Colonic mucosa (tissue), 4 donors: ENCODE measurements around the gene PPDPF. TPM values are rescaled to one million over a fixed set of nuclear protein-coding genes. Genes with fewer than 3 reads are reported as not detected.

Source experiments
- DNase-seq: peaks from one replicate; pipeline ENCODE4 v3.0.0-alpha.2; 2020
- H3K27ac ChIP-seq: fragments of 200-600 bp; one replicate; pipeline ENCODE4 v1.8.0; 2021
- H3K27me3 ChIP-seq: fragments of 200-600 bp; one replicate; pipeline ENCODE4 v1.8.0; 2021
- H3K36me3 ChIP-seq: fragments of 200-600 bp; one replicate; pipeline ENCODE4 v1.8.0; 2021
- H3K4me1 ChIP-seq: fragments of 200-600 bp; one replicate; pipeline ENCODE4 v1.8.0; 2021; ENCODE audit warnings: mild to moderate bottlenecking
- H3K4me3 ChIP-seq: fragments of 200-600 bp; one replicate; pipeline ENCODE4 v1.8.0; 2021
- H3K9ac ChIP-seq, 2 donors: one replicate each; pipeline ENCODE4 v1.7.0; 2013; ENCODE audit warnings: control low read depth in 2 of 2, low read depth in 2 of 2, low read length in 2 of 2
- H3K9me3 ChIP-seq: fragments of 200-600 bp; one replicate; pipeline ENCODE4 v1.8.0; 2021
- CTCF ChIP-seq: fragments of 200-600 bp; IDR thresholded peaks from one replicate; pipeline ENCODE4 v1.8.0; 2022; ENCODE audit warnings: antibody characterized with exemption, mild to moderate bottlenecking
- intact Hi-C: fragments of 100-400 bp; cut with DNase I; formaldehyde crosslinking; loops from one replicate; pipeline ENCODE4 v1.14.1; 2022
- total RNA-seq, 2 donors: library from RNA; stranded (reverse); fragmentation: NEBNext Ultra II Directional in 1 of 2; extraction: Animal tissue kit (Norgen Biotek cat#: 25700) in 1 of 2; gene quantifications; one replicate each; pipeline ENCODE4 v1.2.1, GENCODE V29; 2021
- donor health status: healthy.
- donor health status: DM: no; HTN: no; CAD: no.
- donor health status: DM: no; HTN: no; CAD: no.

PPDPF gene
- total RNA-seq, 2 donors from 2014 or later = 561 to 634 TPM

- intact Hi-C loops = no loop called here
- no peak overlapping the region for H3K27ac ChIP-seq
- H3K27me3 ChIP-seq = peaks cover 18% of the 10 kb centered on the region
- no peaks in the 10 kb centered on the region for H3K9me3 ChIP-seq
- DNase-seq = no peak
- no peak overlapping the region for H3K9ac ChIP-seq
- H3K36me3 ChIP-seq = no peaks in the 10 kb centered on the region
- H3K4me3 ChIP-seq = no peak overlapping the region
- no peaks in the 10 kb centered on the region for H3K4me1 ChIP-seq
- TF ChIP-seq CTCF = no peak
Measured at GRCh38 chr20:63491078-63491477, 29.5 kb upstream of the PPDPF start.

- peaks cover 21% of the 10 kb centered on the region for H3K27me3 ChIP-seq
- no peak for TF ChIP-seq CTCF
Measured at GRCh38 chr20:63491635-63492230, 28.8 kb upstream of the PPDPF start.

GRCh38 chr20:63492518-63492917, 28.0 kb upstream of the PPDPF start:
- peaks cover 3% of the 10 kb centered on the region for H3K4me1 ChIP-seq
- H3K27me3 ChIP-seq = peaks cover 24% of the 10 kb centered on the region
- no peaks in the 10 kb centered on the region for H3K36me3 ChIP-seq
- no peak overlapping the region for H3K9ac ChIP-seq
- no peak overlapping the region for H3K27ac ChIP-seq
- no peak overlapping the region for H3K4me3 ChIP-seq
- TF ChIP-seq CTCF = no peak
- no peak for DNase-seq
- no peaks in the 10 kb centered on the region for H3K9me3 ChIP-seq
- intact Hi-C loops = no loop called here

More at GRCh38 chr20:63491635-63492230, 28.8 kb upstream of the PPDPF start:
- intact Hi-C loops = no loop called here
- no peak for DNase-seq
- no peak overlapping the region for H3K4me3 ChIP-seq
- H3K4me1 ChIP-seq = peaks cover 3% of the 10 kb centered on the region
- no peaks in the 10 kb centered on the region for H3K36me3 ChIP-seq
- no peak overlapping the region for H3K9ac ChIP-seq
- no peaks in the 10 kb centered on the region for H3K9me3 ChIP-seq
- H3K27ac ChIP-seq = no peak overlapping the region

GRCh38 chr20:63492982-63493381, 27.6 kb upstream of the PPDPF start:
- Histone ChIP-seq H3K9ac (no peak overlapping the region), H3K9me3 (no peaks in the 10 kb centered on the region), H3K36me3 (no peaks in the 10 kb centered on the region), H3K4me1 (peaks cover 3% of the 10 kb centered on the region), H3K27ac (no peak overlapping the region), H3K27me3 (peaks cover 25% of the 10 kb centered on the region), H3K4me3 (no peak overlapping the region)
- TF ChIP-seq CTCF = no peak
- no peak for DNase-seq
- intact Hi-C loops = no loop called here

- Histone ChIP-seq H3K9me3 (no peaks in the 10 kb centered on the region), H3K4me3 (no peak overlapping the region), H3K9ac (no peak overlapping the region), H3K27me3 (peaks cover 27% of the 10 kb centered on the region), H3K36me3 (no peaks in the 10 kb centered on the region), H3K4me1 (peaks cover 3% of the 10 kb centered on the region), H3K27ac (no peak overlapping the region)
- DNase-seq = no peak
- no peak for TF ChIP-seq CTCF
- intact Hi-C loops = no loop called here
Measured at GRCh38 chr20:63493563-63494020, 27.0 kb upstream of the PPDPF start.
